ENCODE data around the gene C10orf143. TPM values are rescaled to one million over a fixed set of nuclear protein-coding genes. Genes with fewer than 3 reads are reported as not detected.

Gene C10orf143
- total RNA-seq, 4 donors from 2014 or later = 1.5 to 8.6 (median 3.7) TPM

- Histone ChIP-seq H3K27ac (no peak overlapping the region), H3K27me3 (no peaks in the 10 kb centered on the region), H3K9me3 (no peaks in the 10 kb centered on the region), H3K36me3 (peaks cover 0 to 24% (median 0%) of the 10 kb centered on the region in 3 donors), H3K4me1 (no peaks in the 10 kb centered on the region), H3K4me3 (no peak overlapping the region)
- 67 to 86% methylated on average over 6 of the region's 6 CpGs for WGBS, 2 donors
- no peak for DNase-seq (ENCODE audit: low spot score in 2 of 2)
- TF ChIP-seq EP300 (IDR thresholded peaks at IDR 0.05) = no peak
- no peak for TF ChIP-seq POLR2A (IDR thresholded peaks at IDR 0.05)
- no peak for TF ChIP-seq CTCF (IDR thresholded peaks at IDR 0.05)
Observed at GRCh38 chr10:130061760-130062159, 48.9 kb downstream of the C10orf143 start.

- H3K4me1 ChIP-seq = no peaks in the 10 kb centered on the region
- 91% methylated on average over 3 of the region's 3 CpGs for WGBS, 2 donors
Observed at GRCh38 chr10:130054021-130054420, 56.6 kb downstream of the C10orf143 start.

GRCh38 chr10:130053561-130053960 lies 57.1 kb downstream of the C10orf143 start:
- no peak overlapping the region for H3K4me3 ChIP-seq
- TF ChIP-seq EP300 (IDR thresholded peaks at IDR 0.05) = no peak
- no peak for TF ChIP-seq POLR2A (IDR thresholded peaks at IDR 0.05)
- TF ChIP-seq CTCF (IDR thresholded peaks at IDR 0.05) = no peak
- no peak for DNase-seq (ENCODE audit: low spot score in 2 of 2)
- H3K27me3 ChIP-seq = no peaks in the 10 kb centered on the region
- 54 to 60% methylated on average over 11 of the region's 11 CpGs for WGBS, 2 donors
- H3K36me3 ChIP-seq = no peaks in the 10 kb centered on the region
- no peak overlapping the region for H3K27ac ChIP-seq
- H3K4me1 ChIP-seq = no peaks in the 10 kb centered on the region
- H3K9me3 ChIP-seq = peaks cover 0 to 24% (median 3%) of the 10 kb centered on the region in 4 donors

More at GRCh38 chr10:130054021-130054420, 56.6 kb downstream of the C10orf143 start:
- Histone ChIP-seq H3K4me3 (no peak overlapping the region), H3K36me3 (no peaks in the 10 kb centered on the region), H3K27ac (no peak overlapping the region), H3K27me3 (no peaks in the 10 kb centered on the region), H3K9me3 (peaks cover 0 to 24% (median 3%) of the 10 kb centered on the region in 4 donors)
- no peak for DNase-seq (ENCODE audit: low spot score in 2 of 2)
- TF ChIP-seq CTCF (IDR thresholded peaks at IDR 0.05) (no peak), EP300 (IDR thresholded peaks at IDR 0.05) (no peak), POLR2A (IDR thresholded peaks at IDR 0.05) (no peak)

- H3K27me3 ChIP-seq = no peaks in the 10 kb centered on the region
- DNase-seq (ENCODE audit: low spot score in 2 of 2) = no peak
- WGBS, 2 donors = 89 to 93% methylated on average over 9 of the region's 9 CpGs
- TF ChIP-seq CTCF (IDR thresholded peaks at IDR 0.05) = no peak
- TF ChIP-seq EP300 (IDR thresholded peaks at IDR 0.05) = no peak
- no peak for TF ChIP-seq POLR2A (IDR thresholded peaks at IDR 0.05)
- H3K4me3 ChIP-seq = no peak overlapping the region
- H3K36me3 ChIP-seq = no peaks in the 10 kb centered on the region
- no peak overlapping the region for H3K27ac ChIP-seq
- no peaks in the 10 kb centered on the region for H3K4me1 ChIP-seq
- peaks cover 0 to 24% (median 3%) of the 10 kb centered on the region in 4 donors for H3K9me3 ChIP-seq
Observed at GRCh38 chr10:130052193-130052592, 58.4 kb downstream of the C10orf143 start.

GRCh38 chr10:130050721-130051120 lies 59.9 kb downstream of the C10orf143 start:
- Histone ChIP-seq H3K9me3 (peaks cover 0 to 23% (median 3%) of the 10 kb centered on the region in 4 donors), H3K27ac (no peak overlapping the region), H3K27me3 (no peaks in the 10 kb centered on the region), H3K4me3 (no peak overlapping the region), H3K4me1 (no peaks in the 10 kb centered on the region), H3K36me3 (no peaks in the 10 kb centered on the region)
- no peak for DNase-seq (ENCODE audit: low spot score in 2 of 2)
- 80 to 87% methylated on average over 12 of the region's 12 CpGs for WGBS, 2 donors
- TF ChIP-seq CTCF (IDR thresholded peaks at IDR 0.05) (no peak), EP300 (IDR thresholded peaks at IDR 0.05) (no peak), POLR2A (IDR thresholded peaks at IDR 0.05) (no peak)

Measured in tibial nerve (tissue), 4 donors.